Erythroblast (primary cell): ENCODE results near the gene RNF212.

Experiments
- GATA1 ChIP-seq: IDR thresholded peaks from 2 replicates; pipeline ENCODE4 v1.6.1; 2011; ENCODE audit warnings: low read depth, mild to moderate bottlenecking, control low read depth, low read length, moderate library complexity
- POLR2A ChIP-seq: IDR thresholded peaks from 2 replicates; pipeline ENCODE4 v1.6.1; 2011; ENCODE audit warnings: mild to moderate bottlenecking, low read length

- TF ChIP-seq POLR2A (no peak), GATA1 (no peak)
Observed at GRCh38 chr4:1028574-1029220, 84.7 kb downstream of the RNF212 start.
